DND-41 (cell line): ENCODE results near the gene ATXN1.

Source experiments
- EZH2 ChIP-seq: IDR thresholded peaks from 3 replicates; pipeline ENCODE4 v1.6.1; 2012; ENCODE audit warnings: borderline replicate concordance, low read depth, mild to moderate bottlenecking, moderate library complexity, low read length, inconsistent platforms; ENCODE audit not compliant: severe bottlenecking
- TF ChIP-seq, protein P1 (sequence below): IDR thresholded peaks from 2 replicates; pipeline ENCODE4 v1.5.1; 2012; ENCODE audit warnings: borderline replicate concordance, low read length, moderate library complexity, mild to moderate bottlenecking; ENCODE audit not compliant: poor library complexity, severe bottlenecking; ENCODE audit errors: extremely low read depth

- TF ChIP-seq, protein P1, sequence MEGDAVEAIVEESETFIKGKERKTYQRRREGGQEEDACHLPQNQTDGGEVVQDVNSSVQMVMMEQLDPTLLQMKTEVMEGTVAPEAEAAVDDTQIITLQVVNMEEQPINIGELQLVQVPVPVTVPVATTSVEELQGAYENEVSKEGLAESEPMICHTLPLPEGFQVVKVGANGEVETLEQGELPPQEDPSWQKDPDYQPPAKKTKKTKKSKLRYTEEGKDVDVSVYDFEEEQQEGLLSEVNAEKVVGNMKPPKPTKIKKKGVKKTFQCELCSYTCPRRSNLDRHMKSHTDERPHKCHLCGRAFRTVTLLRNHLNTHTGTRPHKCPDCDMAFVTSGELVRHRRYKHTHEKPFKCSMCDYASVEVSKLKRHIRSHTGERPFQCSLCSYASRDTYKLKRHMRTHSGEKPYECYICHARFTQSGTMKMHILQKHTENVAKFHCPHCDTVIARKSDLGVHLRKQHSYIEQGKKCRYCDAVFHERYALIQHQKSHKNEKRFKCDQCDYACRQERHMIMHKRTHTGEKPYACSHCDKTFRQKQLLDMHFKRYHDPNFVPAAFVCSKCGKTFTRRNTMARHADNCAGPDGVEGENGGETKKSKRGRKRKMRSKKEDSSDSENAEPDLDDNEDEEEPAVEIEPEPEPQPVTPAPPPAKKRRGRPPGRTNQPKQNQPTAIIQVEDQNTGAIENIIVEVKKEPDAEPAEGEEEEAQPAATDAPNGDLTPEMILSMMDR, result no peak
- TF ChIP-seq EZH2, result no peak
These were observed 198.8 kb downstream of the ATXN1 start for GRCh38 chr6:16562498-16562897.
